A673 (cell line): ENCODE measurements around the gene TNC. TPM values are rescaled to one million over a fixed set of nuclear protein-coding genes. Genes with fewer than 3 reads are reported as not detected.

ENCODE experiments used
- BruUV-seq: library from RNA; stranded (reverse); fragments of 400-500 nt; replicated peaks from 2 replicates; lab custom pipeline; 2021; lab: Mats Ljungman, UMichigan
- CTCF ChIA-PET: fragments of 300-600 bp; sonication (Branson Sonifier 250); formaldehyde crosslinking; loops from one replicate; lab custom pipeline; 2022; ENCODE audit warnings: antibody characterized with exemption; lab: Charles Lee
- POLR2A ChIA-PET: fragments of 300-600 bp; sonication (Branson Sonifier 250); formaldehyde crosslinking; loops from one replicate; lab custom pipeline; 2022; ENCODE audit warnings: antibody characterized with exemption; ENCODE audit not compliant: low non-redundant PET; lab: Charles Lee
- DNase-seq: peaks from one replicate; pipeline ENCODE4 v3.0.0-alpha.2; 2015; ENCODE audit warnings: low spot score
- H3K27ac ChIP-seq: fragments of 200-600 bp; sonication (generic); 2 replicates; pipeline ENCODE4 v1.5.1; 2016; ENCODE audit warnings: mixed run types, low read depth, mild to moderate bottlenecking, mixed read lengths, antibody characterized with exemption, low read length; ENCODE audit not compliant: poor library complexity, severe bottlenecking
- H3K27me3 ChIP-seq: fragments of 200-600 bp; sonication (generic); replicated peaks from 2 replicates; pipeline ENCODE4 v1.6.1; 2017; ENCODE audit warnings: mixed run types, low read depth, mild to moderate bottlenecking, mixed read lengths, antibody characterized with exemption, low read length; ENCODE audit not compliant: insufficient read depth, poor library complexity
- H3K36me3 ChIP-seq: fragments of 200-600 bp; sonication (generic); 2 replicates; pipeline ENCODE4 v1.6.1; 2016; ENCODE audit warnings: mixed run types, mild to moderate bottlenecking, mixed read lengths, antibody characterized with exemption, low read length; ENCODE audit not compliant: insufficient read depth, poor library complexity, severe bottlenecking
- H3K4me1 ChIP-seq: fragments of 200-600 bp; sonication (generic); 2 replicates; pipeline ENCODE4 v1.6.1; 2017; ENCODE audit warnings: mixed run types, mild to moderate bottlenecking, mixed read lengths, antibody characterized with exemption, low read length; ENCODE audit not compliant: insufficient read depth, poor library complexity, severe bottlenecking
- H3K4me3 ChIP-seq: fragments of 200-600 bp; sonication (generic); 2 replicates; pipeline ENCODE4 v1.5.1; 2016; ENCODE audit warnings: low read depth, mixed run types, mild to moderate bottlenecking, mixed read lengths, low read length; ENCODE audit not compliant: poor library complexity, severe bottlenecking
- H3K9me3 ChIP-seq: fragments of 200-600 bp; sonication (generic); 2 replicates; pipeline ENCODE4 v1.6.1; 2016; ENCODE audit warnings: mixed run types, low read depth, mild to moderate bottlenecking, mixed read lengths, antibody characterized with exemption, low read length; ENCODE audit not compliant: poor library complexity, severe bottlenecking
- CTCF ChIP-seq: fragments of 300-800, 200-600 bp; sonication (generic); conservative IDR thresholded peaks from 2 replicates; pipeline ENCODE4 v1.5.1; 2017; ENCODE audit warnings: low read depth, mild to moderate bottlenecking, antibody characterized with exemption, low read length, moderate library complexity, mixed read lengths
- EZH2 ChIP-seq: fragments of 200-600 bp; sonication (generic); IDR thresholded peaks from 2 replicates; pipeline ENCODE4 v1.6.1; 2017; ENCODE audit warnings: borderline replicate concordance, low read depth, mild to moderate bottlenecking, mixed read lengths, antibody characterized with exemption, low read length; ENCODE audit not compliant: poor library complexity, severe bottlenecking
- intact Hi-C: fragments of 100-400 bp; cut with micrococcal nuclease; formaldehyde crosslinking; loops from one replicate; pipeline ENCODE4 v1.10.0; 2022; ENCODE audit not compliant: unreplicated experiment
- total RNA-seq: library from RNA; stranded (reverse); gene quantifications from 2 replicates; pipeline ENCODE4 v1.2.3, GENCODE V29; 2021

Gene TNC
- total RNA-seq, 1 experiment from 2014 or later = 202 TPM

- H3K4me1 ChIP-seq = peaks cover 24% of the 10 kb centered on the region
- no peak for DNase-seq
- no peaks in the 10 kb centered on the region for H3K9me3 ChIP-seq
- TF ChIP-seq CTCF = no peak
- TF ChIP-seq EZH2 = no peak
- ChIA-PET POLR2A (no interaction called here), CTCF (no interaction called here)
- H3K4me3 ChIP-seq = no peak overlapping the region
- no peak overlapping the region for H3K27ac ChIP-seq
- no peaks in the 10 kb centered on the region for H3K27me3 ChIP-seq
- intact Hi-C loops = no loop called here
- no TSS peak for BruUV-seq
- H3K36me3 ChIP-seq = peaks cover 52% of the 10 kb centered on the region
Observed at GRCh38 chr9:115039516-115040120, 78.3 kb downstream of the TNC start.

GRCh38 chr9:115038178-115038577, 79.8 kb downstream of the TNC start:
- no peak for DNase-seq
- intact Hi-C loops = no loop called here
- no TSS peak for BruUV-seq
- POLR2A ChIA-PET = no interaction called here
- Histone ChIP-seq H3K4me3 (no peak overlapping the region), H3K27me3 (no peaks in the 10 kb centered on the region), H3K9me3 (no peaks in the 10 kb centered on the region), H3K36me3 (peaks cover 60% of the 10 kb centered on the region), H3K27ac (no peak overlapping the region), H3K4me1 (peaks cover 18% of the 10 kb centered on the region)
- TF ChIP-seq EZH2 (no peak), CTCF (no peak)
- CTCF ChIA-PET = no interaction called here

GRCh38 chr9:115036691-115037090, 81.3 kb downstream of the TNC start:
- TF ChIP-seq CTCF (no peak), EZH2 (no peak)
- Histone ChIP-seq H3K27ac (peak overlapping the region; percentile 70), H3K4me3 (no peak overlapping the region), H3K27me3 (no peaks in the 10 kb centered on the region), H3K4me1 (peaks cover 17% of the 10 kb centered on the region), H3K36me3 (peaks cover 73% of the 10 kb centered on the region), H3K9me3 (no peaks in the 10 kb centered on the region)
- intact Hi-C loops = no loop called here
- DNase-seq = no peak
- BruUV-seq = no TSS peak
- CTCF ChIA-PET = no interaction called here
- POLR2A ChIA-PET = no interaction called here
